Brain microvascular endothelial cell (primary cell): ENCODE data around the gene IQCH.
A peak's percentile ranks its signal among the peaks of the same experiment; 100 is the strongest.

Source experiments
- DNase-seq: peaks from one replicate; pipeline ENCODE4 v3.0.0-alpha.2; 2020
- H3K27ac ChIP-seq: fragments of 250-450 bp; sonication (Bioruptor Pico); 2 replicates; pipeline ENCODE4 v1.5.1; 2020; ENCODE audit warnings: mild to moderate bottlenecking, moderate library complexity
- H3K27me3 ChIP-seq: fragments of 250-450 bp; sonication (Bioruptor Pico); replicated peaks from 2 replicates; pipeline ENCODE4 v1.5.1; 2020; ENCODE audit warnings: mild to moderate bottlenecking
- H3K36me3 ChIP-seq: fragments of 250-450 bp; sonication (Bioruptor Pico); replicated peaks from 2 replicates; pipeline ENCODE4 v1.5.1; 2020; ENCODE audit warnings: mild to moderate bottlenecking
- H3K4me3 ChIP-seq: 2 replicates; pipeline ENCODE4 v1.5.1; 2011; ENCODE audit warnings: low read depth, mild to moderate bottlenecking, control low read depth, low read length, moderate library complexity
- CTCF ChIP-seq: IDR thresholded peaks from 2 replicates; pipeline ENCODE4 v1.5.1; 2011; ENCODE audit warnings: low read depth, mild to moderate bottlenecking, moderate library complexity, low read length, control low read depth, inconsistent platforms; ENCODE audit errors: missing control alignments
- in situ Hi-C: cut with HindIII; loops from 2 replicates; pipeline ENCODE4 v1.10.0; 2017; ENCODE audit warnings: low sequenced_read_pairs, low pct_ligation_motif_present

IQCH gene

GRCh38 chr15:67413770-67414390 is 159.3 kb downstream of the IQCH start:
- H3K27ac ChIP-seq = no peak overlapping the region
- in situ Hi-C loops = no loop called here
- no peaks in the 10 kb centered on the region for H3K36me3 ChIP-seq
- H3K4me3 ChIP-seq = no peak overlapping the region
- peak; percentile 48 for DNase-seq
- no peaks in the 10 kb centered on the region for H3K27me3 ChIP-seq
- no peak for TF ChIP-seq CTCF

GRCh38 chr15:67415181-67415580 is 160.6 kb downstream of the IQCH start:
- DNase-seq = no peak
- H3K4me3 ChIP-seq = no peak overlapping the region
- no peak for TF ChIP-seq CTCF
- no peaks in the 10 kb centered on the region for H3K36me3 ChIP-seq
- no peaks in the 10 kb centered on the region for H3K27me3 ChIP-seq
- H3K27ac ChIP-seq = no peak overlapping the region
- in situ Hi-C loops = no loop called here

DNA sequence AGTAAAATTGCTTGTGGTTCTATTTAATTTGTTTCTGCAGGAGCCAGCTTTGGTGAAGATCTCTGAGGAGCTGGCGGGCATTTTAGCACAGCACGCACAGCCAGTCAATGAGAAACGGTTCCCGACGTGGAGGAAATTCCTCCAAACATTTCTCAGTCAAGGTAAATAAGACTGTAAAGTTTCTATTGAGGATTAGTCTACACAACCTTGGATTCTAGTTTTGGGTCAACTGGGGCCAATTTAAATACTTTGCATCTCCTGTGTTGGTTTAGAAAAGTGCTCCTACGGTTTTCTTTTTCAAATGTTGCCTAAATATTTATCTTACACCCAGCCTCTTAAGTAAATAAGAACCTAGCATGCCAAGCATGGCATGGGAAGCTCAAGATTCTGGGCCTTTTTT is 162.3 kb downstream of the IQCH start:
- no peak for TF ChIP-seq CTCF
- no peak overlapping the region for H3K4me3 ChIP-seq
- H3K27me3 ChIP-seq = no peaks in the 10 kb centered on the region
- in situ Hi-C loops = no loop called here
- H3K36me3 ChIP-seq = no peaks in the 10 kb centered on the region
- no peak for DNase-seq
- H3K27ac ChIP-seq = no peak overlapping the region

DNA sequence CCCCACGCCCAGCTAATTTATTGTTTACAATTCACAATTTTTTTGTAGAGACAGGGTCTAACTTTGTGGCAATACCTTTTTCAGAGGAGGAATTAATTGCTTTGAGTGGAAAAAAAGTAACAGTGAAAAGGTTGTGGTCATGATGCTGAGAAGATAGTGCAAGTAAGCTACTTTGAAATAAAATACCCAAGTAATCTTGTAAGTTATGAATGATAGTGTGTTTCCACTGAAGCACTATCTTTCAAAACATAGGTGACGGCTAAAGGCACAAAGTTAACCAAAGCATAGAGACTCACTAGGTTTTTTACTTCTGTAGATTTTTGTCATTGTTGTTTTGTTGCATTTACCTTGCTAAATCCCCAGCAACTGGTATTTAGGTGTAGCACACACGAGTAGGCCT is 165.1 kb downstream of the IQCH start:
- no peak for DNase-seq
- no peak for TF ChIP-seq CTCF
- H3K4me3 ChIP-seq = no peak overlapping the region
- in situ Hi-C loops = no loop called here
- H3K36me3 ChIP-seq = no peaks in the 10 kb centered on the region
- H3K27ac ChIP-seq = no peak overlapping the region
- no peaks in the 10 kb centered on the region for H3K27me3 ChIP-seq

GRCh38 chr15:67420137-67420536 is 165.6 kb downstream of the IQCH start:
- H3K4me3 ChIP-seq = no peak overlapping the region
- TF ChIP-seq CTCF = no peak
- H3K27ac ChIP-seq = no peak overlapping the region
- no peaks in the 10 kb centered on the region for H3K27me3 ChIP-seq
- in situ Hi-C loops = no loop called here
- DNase-seq = no peak
- H3K36me3 ChIP-seq = no peaks in the 10 kb centered on the region

DNA sequence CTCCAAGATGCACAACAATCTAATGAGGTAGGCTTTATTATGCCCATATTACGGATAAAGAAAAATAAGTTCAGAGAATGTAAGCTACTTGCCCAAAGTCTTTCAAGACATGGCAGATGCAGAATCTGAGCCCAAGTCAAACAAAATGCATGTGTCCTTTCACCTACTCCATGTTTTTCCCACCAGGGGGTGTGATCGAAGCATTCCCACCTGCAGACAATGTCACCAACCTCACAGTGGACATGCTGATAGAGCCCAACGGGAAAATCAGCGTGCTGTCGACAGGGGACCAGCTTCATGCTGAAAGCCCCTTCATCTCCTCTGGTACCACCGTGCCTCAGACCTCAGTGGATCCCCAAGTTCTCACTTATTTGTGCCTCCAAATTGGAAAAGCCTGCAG is 166.5 kb downstream of the IQCH start:
- no peaks in the 10 kb centered on the region for H3K27me3 ChIP-seq
- in situ Hi-C loops = no loop called here
- H3K27ac ChIP-seq = no peak overlapping the region
- H3K36me3 ChIP-seq = no peaks in the 10 kb centered on the region
- H3K4me3 ChIP-seq = no peak overlapping the region
- no peak for TF ChIP-seq CTCF
- no peak for DNase-seq
